ENCODE data around the gene LCAT.

LCAT gene

DNA sequence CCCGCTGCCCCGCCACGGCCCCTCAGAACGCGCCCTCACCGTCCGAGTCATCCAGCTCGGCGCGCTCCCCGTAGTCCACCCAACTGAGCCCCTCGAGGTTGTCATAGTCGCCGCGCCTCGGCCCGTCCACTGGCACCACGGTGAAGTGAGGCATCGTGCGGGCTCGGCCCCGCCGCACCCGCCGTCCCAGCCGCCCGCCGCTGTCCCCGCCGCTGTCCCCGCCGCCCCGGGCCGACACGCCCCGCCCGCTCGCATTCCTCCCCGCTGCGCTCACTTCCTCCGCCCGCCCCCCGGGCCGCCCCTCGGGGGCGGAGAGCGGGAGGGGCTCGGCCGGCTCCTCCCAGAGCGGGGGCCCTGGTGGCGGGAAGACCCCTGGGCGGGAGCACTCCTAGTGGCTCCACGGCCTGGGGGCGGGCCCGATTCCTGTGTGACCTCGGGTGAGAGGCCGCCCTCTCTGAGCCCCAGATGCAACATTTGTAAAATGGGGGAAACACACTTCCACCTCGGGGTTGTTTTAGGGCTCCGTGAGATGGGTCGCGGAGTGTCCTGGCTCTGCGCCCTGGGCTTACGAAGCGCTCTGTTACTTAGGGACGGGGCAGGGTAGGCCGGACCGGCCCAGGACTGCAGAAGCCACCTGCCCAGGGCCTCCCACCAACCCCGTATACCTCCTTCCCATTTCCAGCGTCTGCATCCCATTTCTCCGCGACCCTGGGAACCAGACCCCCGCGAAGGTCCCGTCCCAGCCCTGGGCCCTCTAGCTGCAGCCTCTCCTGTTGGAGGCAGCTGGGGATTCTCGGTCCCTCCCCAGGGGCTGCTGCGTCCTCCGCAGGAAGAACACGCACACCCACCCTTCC lies 24.7 kb upstream of the LCAT start, which contains the start of gene SLC12A4:
Gene SLC12A4, minus strand, starts transcription at position 238 of the 854 bp plus-strand sequence. Its CDS starts 84 bp downstream, at position 154.
- no peak for DNase-seq

DNA sequence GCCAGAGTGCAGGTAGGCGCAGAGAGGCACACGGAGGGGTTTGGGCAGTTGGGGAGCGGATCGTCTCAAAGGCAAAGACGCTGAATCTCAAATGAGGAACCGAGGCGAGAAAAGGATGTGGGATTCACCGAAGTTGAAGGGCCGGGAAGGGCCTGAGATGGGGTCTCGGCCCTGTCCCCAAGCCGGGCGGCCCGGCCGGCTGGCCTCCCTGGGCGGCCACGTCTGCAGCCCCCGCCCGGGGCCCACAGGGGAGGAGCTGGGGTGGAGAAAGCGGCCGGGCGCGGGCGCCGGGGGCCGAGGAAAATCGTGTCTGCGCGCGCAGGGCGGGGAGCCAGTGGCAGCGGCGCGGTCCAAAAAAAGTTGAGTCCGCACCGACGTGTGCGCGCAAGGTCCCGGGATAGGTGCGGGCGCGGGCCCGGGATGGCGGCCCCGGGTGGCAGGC lies 24.1 kb upstream of the LCAT start:
- no peak for DNase-seq

DNA sequence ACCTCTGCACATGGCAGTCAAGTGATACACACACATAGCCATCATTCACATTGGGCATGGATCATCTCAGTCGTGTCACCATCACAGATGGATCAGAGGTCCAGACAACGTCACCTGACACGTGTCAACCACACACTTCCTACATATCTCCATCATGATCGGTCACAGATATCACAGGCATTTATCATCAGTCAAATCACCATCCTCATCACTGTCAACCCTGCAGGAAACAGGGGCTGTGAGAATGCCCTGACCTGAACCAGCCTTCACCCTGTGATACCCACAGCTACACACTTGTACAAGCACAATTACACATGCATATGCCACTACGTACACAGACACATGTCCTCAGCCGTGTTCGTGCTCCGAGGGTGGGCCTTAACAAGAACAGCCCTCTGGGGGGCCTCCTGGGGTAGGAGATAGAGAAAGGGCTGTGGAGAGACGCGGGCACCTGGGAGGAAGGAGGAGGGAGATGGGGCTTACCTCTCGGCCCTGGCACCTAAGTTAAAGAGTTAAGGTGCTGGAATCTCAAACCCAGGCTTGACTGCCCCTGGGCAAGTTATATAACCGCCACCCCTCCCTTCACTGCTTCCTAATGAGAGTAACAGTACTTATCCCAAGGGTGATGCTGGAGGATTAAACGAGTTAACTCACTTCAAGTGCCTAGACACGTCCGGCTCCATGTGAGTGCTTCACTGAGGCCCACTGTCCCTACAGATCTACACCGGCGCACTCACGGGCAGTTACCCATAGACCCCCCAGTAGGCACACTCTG lies 23.4 kb upstream of the LCAT start:
- DNase-seq, result no peak

DNA sequence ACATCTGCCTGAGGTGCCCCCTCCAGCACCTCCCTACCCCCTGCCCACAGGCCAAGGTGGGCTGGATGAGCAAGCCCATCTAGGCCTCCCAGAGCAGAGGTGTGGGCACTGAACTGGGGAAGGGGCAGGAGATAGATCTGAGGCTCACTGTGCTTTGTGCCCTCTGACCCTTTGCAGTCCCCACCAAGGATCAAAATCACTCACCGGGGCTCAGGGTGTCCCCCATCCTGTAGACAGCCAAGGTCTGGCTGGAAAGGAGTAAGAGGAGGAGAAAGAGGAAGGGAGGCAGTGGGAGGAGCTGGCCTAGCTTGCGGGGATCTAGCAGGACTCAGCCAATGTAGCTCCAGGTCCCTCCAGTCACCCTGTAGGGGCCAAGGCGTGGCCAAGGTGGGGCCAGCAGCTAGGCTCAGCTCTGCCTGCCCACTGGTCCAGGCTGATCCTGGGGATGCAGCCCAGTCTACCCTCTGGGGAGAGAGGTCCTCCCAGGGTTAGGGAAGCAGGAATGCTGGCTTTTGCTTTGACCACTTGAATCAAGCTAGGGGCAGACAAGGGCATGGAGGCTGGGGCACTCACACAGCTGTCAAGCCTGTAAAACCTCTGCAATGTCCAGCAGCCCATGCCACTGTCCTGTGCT lies 22.7 kb upstream of the LCAT start:
- no peak for DNase-seq

DNA sequence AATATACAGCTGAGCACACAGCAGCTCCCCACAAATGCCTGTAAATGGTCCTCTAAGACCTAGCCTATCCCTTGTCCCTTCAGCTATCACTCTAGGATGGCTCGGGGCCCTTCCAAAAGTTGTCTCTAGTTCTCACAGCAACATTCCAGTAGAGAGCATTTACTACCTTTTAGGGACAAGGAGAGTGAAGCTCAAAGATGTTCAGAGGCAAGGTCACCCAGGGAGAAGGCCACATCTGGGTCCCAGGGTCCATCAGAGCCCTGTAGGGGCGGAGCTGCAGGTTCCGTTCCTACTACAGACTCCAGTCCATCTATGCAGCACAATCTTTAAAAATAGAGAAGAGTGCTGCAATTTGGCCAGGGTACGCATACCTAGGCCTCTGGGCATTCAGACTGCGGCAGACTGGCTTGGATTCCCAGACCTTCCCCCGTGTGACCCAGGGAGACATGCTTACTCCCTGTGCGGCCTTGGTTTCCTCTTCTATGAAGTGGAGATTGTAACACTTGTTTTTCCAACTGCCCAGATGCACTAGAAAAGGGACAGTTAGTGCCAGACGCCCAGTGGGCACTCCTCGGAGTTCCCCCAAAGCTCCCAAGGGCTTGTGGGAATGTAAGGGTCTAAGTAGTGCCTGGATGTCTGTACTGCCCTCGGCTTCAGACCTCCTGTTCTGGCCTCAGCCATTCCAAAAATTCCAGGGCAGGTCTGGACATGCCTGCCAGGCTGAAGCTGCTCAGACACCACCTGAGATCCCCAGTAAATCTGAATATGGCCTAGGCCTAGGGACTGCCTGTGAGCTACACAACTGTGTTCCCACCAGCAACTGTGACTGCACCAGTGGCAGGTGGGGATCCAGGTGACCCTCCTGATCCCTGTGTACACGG lies 22.0 kb upstream of the LCAT start:
- no peak for DNase-seq

DNA sequence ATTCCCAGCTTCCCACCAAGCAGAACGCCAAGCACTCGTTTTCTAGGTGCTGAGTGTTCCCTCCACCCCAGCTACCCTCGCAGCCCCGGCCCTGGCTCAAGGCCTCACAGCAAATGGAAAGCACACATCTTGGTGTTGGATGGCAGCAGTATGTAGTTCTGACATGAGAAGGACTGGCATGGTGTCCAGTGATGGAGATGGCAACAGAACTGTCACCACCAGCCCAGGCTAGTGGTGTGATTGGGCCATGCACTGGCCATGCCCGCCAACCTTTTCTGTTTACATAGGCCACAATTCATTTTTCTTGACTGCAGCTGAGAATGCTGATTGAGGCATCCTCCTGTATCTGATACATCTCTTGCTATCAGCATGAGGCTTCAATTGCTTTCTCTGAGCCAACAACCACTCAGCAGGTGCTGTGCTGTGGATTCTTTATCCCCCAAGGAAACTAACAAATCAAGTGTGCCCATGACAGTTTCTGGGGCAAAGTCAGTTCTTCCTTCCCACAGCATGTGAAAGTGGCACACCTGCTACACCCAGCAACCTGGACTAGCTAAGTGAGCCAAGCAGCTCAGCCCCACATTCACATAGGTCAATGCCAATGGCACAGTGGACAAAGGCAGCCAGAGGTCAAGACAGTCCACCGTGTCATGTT lies 20.7 kb upstream of the LCAT start:
- DNase-seq, result no peak

DNA sequence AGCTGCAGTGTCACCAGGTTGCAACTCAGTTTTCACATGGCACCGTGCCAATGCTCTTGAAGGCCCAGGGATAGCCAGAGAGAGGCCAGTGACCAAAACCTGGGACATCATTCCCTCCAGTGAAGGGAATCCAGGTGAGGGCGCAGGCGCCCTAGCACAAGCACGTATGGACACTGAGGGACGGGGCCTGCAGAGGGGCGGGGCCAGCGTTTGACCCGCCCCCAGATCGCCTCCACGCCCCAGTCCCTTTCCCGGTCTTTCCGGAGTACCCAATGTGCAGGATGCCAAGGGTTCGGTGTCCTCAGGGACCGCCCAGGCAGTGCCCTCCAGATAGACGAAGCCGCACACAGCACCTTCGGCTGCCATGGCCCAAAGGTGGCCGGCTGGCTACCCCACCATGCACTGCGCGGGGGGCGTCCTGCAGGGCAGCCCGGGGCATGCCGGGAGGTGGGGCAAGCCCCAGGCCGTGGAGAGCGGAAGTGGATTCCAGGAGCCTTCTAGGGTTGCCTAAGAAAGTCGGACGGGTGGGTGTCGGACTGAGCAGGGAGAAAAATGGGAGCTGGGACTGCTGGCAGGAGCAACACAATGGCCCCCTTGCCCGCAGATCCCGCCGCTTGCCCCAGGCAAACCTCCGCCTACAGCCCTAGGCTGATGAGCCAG lies 19.9 kb upstream of the LCAT start:
- DNase-seq, result no peak

DNA sequence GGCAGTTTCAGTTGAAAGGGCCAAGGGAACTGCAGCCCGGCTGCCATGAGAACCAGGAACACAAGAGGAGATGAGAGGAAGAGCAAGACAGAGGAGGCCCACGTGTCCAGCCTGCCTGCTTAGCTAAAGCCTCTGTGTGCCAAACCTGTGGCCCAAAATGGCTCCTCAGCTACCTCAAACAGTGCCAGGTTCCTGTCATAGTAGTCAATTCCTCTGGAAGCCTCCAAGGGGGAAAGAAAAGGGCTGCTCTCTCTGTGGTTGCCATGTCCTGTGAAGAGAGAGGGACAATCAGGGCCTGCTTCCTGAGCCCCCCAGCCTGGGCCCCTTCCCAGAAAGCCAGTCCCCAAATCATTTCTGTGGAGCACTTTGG lies 19.4 kb upstream of the LCAT start:
- no peak for DNase-seq

DNA sequence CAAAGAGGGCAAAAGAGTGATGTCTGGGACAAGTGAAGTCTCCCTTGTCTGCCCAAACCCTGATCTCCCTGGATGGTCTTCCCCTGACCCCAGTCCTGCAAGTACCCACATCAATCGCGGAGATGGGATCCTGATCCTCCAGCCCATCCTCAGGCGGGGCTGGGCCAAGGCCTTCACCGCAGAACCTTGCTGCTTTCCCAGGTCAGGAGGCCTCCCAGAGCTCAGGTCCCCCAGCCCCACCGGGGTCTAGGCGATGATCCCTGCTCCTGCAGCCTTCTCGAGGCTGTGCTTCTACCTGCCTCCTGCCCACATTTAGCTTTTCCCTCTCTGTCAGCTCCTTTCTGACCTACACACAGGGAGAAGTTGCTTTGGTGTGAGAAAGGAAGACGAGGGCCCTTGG lies 18.2 kb upstream of the LCAT start:
- no peak for DNase-seq

DNA sequence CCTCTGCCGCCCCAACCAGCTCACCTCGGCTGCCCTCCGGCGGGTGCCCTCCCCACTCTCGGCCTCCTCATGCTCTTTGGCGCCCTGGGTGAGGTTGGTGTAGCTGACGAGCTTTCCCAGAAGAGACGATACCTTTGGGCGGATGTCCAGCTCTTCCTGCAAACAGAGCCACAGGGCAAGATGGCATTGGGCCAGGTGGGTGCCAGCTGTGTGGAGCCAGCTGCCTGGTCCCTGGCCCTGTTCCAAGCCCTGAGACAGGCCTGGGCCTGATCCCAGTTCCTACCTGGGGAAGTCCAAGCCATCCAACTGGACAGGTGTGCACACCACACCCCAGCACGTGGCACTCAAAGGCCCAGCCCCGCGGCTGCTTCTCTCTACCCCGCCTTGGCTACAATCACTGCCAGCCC lies 17.6 kb upstream of the LCAT start:
- no peak for DNase-seq

DNA sequence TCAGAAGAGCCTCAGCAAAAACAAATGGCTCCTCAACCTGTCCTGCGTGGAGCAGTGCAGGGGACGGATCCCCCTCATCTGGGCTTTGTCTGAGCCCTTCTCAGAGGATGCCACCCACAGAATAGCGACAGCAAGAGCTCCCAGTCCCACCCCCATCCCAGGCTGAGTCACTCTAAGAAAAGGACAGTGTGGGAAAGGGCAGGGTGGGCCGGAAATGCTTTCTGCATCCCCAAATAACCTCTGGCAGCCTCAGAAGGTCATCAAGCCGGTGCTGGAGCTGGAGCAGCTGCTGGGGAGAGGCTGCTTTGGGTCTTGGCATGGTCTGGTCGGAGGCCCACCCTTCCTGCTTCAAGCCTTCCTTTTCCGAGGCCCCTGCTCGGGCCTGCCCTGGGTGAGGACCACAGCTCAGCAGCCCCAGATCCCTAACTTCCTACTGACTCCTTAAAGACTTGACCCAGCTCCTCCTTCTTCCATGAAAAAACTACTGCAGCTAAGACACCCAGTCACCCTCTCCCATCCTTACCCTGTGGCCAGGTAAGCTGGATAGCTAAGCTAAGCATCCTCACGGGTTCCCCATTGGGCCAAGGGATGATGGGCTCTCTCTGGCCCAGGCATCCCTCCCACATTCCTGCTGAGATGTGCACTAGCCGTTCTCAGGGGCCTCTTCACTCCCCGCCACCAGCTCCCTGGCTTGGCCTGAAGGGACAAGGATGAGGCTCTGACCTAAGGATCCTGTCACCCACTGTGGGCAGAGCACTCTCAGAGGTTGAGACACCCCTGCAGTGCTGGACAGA lies 15.8 kb upstream of the LCAT start:
- DNase-seq, result no peak

DNA sequence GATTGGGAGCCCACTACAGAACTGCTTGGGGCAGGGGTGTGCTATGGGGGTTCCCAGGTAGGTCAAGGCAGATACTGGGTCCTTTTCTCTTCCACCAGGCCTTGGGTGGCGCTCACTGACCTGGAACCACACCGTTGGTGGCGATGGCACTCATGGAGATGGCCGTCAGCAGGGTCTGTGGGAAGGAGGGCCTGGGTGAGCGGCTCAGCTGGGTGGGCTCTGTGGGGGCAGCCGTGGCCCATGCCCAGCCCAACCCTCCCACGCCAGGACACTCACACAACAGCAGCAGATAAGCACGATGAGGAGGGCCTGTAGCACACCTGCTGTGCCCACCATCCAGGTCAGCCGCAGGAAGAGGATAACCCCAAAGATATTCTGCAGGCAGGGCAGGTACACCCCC lies 13.7 kb upstream of the LCAT start:
- no peak for DNase-seq

DNA sequence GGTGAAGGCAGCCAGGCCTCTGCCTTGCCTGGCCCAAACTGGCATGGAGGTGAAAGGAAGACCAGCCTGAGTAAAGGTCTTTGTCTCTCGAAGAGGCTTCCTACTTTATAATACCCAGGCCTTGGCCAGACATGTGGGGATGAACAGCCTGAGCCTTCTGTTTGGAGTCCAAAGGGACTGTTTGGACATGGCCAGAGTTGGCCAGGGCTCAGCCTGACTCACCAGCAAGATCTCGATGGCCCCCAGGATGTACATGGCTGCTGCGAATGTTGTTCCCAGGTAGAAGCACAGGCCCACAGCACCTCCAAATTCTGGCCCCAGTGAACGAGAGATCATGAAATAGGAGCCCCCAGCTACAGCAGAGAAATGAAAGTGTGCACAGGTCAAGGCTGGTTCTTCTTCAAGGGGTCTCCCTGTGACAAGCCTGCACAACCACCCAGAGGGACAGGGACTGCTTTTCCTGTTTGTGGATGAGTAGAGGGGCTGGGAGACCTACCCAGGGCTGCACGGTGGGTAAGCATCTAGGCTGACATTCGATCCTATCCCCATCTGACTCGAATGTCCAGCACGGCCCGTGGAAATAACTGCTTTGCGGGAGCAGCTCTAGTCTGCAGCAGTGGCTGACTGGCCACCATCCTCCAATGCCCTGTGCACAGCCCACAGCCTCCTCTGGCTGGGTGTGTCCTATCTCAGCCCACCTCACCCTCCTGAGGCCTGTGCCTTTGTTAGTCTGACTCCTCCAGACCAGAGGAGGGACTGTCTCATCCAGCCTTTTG lies 10.7 kb upstream of the LCAT start:
- DNase-seq, result no peak

DNA sequence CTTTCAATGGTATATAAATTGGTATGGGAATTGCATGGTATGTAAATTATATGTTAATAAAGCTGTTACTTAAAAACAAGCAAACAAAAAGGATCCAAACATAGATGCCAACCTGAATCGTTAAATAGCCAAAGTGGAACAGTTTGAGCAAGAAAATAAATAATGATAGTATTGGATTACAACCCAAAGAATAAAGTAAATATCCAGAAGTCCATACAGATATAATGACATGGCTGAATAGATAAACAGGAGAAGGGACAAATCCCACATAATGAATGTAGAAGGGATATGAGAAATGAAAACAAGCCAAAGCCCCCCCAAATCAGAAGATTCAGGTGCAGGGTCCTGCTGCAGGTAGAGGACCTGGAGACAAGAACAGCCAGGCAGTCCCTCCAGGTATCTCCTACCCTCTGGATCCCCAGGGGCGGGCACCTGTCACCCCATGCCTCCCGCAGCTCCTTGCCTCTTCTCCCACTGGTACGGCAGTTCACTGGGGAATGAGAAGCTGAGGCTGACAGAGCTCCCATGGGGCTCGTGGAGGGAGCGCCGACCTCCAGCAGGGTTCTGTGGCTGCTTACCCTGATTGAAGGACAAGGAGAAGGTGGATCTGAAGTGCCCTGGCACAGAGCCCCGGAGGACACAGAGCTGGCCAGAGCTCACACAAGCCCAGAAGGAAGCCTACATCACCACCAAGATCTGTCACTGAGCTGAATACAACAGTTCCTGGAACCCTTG lies 9.9 kb upstream of the LCAT start:
- no peak for DNase-seq

DNA sequence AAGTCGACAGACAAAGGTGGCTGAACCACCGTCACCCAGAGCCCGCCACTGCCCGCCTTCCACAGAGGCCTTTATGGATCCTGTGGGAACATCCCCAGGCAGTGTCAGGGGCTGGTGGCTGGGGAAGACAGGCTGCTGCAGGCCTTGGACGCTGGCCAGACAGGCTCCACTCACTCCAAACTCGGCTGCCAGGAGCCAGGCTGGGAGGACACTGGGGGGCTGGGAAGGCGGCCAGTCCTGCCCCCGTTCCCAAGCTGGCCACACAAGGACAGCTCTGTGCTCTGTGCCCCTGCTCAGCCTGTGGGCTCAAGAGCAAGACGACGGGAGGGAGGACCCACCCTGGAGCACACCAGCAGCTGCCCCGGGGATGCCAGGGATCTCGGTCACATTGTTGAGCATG lies 7.6 kb upstream of the LCAT start:
- DNase-seq, result no peak

DNA sequence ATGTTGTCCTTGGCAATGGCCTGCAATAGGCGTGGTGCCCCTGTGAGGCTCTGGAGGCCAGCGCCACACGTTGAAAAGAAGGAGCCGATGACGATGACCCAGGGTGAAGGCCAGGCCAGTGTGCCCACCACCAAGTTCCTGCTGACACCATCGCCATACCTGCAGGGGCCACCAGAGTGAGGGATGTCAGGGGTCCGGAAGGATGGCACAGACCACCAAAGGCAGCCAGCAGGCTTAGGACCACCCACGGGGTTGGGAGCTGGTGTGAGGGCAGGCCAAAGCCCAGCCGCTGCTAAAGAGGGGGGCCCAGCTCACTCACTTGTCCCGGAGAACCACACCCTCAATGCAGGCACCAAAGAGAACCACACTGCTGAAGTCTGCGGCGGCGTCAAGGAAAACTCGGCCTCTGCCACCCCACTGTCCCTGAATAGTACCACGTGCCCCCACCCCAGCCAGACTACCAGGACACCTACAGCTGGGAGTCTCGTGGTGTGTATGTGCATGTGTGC lies 6.5 kb upstream of the LCAT start:
- DNase-seq, result no peak

DNA sequence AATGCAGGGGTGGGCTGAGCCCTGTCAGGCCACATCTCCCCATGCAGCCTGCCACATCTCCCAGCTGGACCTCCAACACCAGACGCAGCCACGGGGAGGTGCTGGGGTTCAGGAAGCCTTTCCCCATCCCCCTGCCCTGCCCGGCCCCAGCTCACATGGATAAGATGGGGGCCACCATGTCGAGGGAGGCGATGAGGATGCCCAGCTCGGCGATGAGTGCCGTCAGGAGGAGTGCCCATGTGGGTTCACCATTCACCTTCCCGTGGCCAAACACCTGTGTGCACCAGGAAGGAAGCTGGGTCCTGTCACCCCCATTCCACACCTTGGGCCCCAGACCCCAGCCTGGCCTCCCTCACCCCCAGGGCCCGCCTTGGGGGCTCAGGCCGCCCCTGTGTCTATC lies 5.7 kb upstream of the LCAT start:
- DNase-seq, result no peak

DNA sequence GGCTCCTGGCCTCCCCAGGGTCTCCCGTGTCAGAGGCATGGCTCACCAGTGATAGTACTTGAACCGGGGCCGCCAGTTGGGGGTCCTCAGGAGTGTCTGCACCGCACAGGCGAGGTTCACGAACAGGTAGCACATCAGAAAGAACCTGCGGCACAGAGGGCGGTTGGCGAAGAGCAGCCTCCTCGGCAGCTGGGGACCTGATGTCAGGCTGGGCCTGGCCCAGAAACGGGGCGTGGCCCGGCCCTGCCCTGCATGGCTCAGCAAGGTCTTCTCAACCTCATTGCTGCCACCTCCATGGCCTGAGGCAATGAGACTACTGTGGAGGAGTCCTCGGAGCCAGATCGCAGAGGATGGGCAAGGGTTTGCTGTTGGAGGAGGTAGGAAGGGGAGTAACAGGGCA lies 4.1 kb upstream of the LCAT start:
- no peak for DNase-seq

DNA sequence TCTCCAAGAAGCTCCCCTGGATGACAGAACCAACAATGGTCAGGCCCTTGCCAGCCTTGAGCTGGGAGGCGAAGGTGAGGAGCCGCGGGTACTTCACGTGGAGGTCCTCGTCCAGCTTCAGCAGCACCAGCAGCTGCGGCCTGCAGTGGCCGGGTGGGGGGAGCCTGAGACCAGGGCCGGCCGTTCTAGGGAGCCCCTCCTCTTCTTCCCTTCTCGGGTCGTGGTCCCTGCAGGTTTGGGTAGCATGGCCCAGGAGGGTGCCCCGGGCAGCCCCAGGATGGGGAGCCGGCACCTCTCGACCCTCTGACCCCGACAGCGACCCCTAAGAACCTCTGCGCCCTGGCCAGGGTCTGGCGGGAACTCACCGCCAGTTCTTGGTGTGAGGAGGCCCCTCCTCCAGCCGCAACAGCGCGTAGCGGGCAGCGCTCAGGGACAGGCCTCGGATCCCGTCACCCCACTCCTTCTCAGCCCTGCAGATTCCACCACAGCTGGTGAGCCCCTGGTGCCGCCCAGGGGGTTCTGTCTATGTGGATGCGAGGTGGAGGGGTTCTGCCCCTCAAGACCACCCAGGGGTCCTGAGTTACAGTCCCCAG lies 3.1 kb upstream of the LCAT start:
- DNase-seq, result no peak

Measured in NCI-H526 treated with DMSO at 0.1 percent for 48 hours (cell line).